Medulla oblongata (tissue), 1 donor: ENCODE data around the gene CD302.
"Not testable (repeated sequence)": the region's sequence is repeated elsewhere in the genome, so short reads cannot be mapped to it uniquely, and the experiment has no call there.

Source experiments
- DNase-seq: peaks from one replicate; pipeline ENCODE4 v3.0.0-alpha.2; 2015; ENCODE audit errors: extremely low spot score

CD302 gene

DNA sequence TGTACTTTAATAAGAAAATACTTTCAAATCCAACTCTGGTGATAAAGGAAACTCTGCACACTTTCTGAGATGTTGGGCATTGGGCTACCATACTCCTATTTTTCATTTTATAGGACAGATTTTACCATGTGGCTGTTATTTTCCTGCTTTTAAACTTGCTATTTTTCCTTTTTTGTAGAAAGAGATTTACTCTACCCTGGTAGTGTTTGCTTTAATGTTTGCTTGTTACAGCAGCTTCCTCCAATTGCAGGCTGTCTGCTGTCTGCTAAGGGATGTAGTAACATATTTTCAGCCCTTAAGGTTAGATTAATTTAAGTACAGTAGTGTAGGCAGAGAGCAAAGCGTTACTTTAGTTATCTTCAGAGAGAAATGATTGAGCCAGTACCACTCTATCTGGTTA, 47.1 kb downstream of the CD302 start:
- DNase-seq: no peak

DNA sequence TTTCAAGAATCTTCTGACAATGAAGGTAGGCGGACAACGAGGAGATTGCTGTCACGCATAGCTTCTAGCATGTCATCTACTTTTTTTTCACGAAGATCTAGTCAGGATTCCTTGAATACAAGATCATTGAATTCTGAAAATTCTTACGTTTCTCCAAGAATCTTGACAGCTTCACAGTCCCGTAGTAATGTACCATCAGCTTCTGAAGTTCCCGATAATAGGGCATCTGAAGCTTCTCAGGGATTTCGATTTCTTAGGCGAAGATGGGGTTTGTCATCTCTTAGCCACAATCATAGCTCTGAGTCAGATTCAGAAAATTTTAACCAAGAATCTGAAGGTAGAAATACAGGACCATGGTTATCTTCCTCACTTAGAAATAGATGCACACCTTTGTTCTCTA, 49.9 kb downstream of the CD302 start:
- DNase-seq: no peak

DNA sequence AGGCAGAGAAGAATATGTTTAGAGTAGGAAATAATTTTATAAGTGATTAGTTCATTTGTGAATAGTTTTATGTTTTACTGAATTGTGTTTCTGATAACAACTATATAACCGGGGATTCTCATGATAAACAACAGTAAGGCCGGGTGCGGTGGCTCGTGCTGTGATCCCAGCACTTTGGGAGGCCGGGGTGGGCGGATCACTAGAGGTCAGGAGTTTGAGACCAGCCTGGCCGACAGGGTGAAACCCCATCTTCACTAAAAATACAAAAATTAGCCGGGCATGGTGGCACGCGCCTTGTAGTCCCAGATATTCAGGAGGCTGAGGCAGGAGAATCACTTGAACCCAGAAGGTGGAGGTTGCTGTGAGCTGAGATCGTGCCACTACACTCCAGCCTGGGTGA, 52.8 kb downstream of the CD302 start:
- DNase-seq: not testable (repeated sequence)

DNA sequence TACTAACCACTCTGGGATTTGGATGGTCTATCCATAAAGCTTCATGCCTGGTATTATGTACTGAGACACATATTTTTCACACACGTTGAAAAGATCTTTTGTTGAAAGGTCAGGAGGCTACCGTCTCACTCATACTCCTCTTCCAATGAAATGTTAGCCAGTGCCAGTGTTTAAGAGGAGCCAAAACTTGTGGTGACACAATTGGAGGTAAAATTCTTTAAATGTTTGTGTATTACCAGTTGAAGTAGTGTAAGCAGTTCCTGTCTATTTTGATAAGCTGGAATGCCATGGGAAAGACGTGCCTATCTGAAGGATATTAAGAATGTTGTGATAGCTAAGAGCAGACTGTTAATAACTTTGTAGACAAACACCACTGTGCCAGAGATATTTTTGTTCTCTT, 53.6 kb downstream of the CD302 start:
- DNase-seq: no peak

DNA sequence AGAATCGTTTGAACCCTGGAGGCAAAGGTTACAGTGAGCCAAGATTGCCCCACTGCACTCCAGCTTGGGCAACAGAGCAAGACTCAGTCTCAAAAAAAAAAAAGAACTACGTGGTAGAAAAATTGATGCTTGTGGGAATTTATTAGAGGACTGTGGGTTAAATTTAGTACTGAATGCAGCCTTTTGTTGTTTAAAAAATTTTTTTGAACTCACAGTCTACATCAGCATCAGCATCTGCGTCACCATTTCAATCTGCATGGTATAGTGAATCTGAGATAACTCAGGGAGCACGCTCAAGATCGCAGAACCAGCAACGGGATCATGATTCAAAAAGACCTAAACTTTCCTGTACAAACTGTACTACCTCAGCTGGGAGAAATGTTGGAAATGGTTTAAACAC, 55.2 kb downstream of the CD302 start:
- DNase-seq: no peak

DNA sequence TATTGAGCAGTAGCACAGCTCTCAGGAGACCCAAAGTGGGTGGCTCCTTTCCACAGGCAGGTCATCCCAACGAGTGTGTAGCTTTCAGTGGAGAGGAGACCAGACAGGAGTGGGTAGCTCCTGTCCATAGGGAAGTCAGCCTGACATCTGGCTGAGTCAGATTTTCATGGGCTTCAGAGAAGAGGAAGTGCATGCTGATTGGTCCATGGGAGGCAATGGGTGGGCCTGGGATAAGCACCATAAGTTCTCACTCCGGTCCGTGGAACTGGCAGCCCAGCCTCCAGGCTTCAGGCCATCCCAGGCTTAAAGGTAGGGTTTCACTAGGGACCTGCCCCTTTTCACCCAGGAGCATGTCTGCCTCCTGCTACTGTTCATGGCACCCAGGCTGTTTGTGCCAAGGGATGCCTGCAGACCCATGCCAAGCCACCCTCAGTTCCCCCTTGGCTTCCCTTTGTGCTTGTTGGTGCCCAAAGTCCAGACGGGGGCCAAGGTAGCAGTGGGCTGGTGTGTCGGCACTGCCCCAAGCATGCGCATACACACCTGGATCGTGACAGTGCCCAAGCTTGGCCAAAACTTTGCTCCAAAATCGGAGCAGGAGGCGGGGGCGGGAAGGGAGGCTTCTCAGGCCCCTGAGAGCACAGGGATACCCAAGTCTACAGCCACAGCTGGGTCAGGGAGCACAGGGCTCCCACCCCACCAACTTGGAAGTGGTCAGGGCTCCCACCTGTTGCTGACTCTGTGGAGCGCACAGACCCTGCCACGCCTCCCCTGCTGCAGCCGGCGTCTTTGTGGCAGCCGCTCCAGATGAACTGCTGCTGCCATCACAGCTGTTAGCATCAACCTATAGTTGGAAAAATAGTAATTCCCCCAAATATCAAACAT, 59.3 kb downstream of the CD302 start:
- no peak for DNase-seq

DNA sequence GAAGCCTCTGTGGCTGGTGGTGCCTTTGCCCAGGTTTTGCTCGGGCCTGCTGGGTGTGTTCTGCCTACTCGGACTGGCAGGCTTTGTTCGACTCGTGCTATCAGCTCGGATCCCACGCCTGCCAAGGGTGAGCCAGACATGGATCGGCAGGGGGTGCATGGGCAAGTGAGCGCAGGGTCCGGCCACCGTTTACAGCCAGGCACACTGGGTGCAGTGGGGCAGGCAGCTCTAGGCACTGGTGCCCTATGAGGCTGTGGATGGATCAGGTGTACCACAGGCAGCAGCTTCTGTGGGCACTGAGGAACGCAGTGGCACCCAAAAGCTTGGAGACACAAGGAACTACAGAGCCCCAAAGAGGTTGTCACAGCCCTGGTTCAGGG, 60.1 kb downstream of the CD302 start:
- no peak for DNase-seq

DNA sequence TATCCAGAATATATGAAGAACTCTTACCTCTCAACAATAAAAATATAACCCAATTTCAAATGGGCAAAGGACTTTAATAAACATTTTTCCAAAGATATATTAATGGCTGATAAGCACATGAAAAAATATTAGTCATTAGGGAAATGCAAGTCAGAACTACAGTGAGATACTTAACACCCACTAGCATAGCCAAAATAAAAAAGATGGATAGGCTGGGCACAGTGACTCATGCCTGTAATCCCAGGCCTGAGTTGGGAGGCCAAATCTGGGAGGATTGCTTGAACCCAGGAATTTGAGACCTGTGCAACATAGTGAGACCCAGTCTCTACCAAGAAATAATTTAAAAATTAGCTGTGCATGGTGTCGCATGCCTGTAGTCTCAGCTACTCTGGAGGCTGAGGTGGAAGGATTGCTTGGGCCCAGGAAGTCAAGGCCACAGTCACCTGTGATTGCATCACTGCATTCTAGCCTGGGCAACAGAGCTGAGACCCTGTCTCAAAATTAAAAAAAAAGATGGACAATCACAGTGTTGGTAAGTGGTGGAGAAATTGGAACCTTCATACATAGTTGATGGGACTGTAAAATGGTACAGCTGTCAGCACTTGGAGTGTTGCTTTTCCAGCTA, 60.6 kb downstream of the CD302 start:
- no peak for DNase-seq

DNA sequence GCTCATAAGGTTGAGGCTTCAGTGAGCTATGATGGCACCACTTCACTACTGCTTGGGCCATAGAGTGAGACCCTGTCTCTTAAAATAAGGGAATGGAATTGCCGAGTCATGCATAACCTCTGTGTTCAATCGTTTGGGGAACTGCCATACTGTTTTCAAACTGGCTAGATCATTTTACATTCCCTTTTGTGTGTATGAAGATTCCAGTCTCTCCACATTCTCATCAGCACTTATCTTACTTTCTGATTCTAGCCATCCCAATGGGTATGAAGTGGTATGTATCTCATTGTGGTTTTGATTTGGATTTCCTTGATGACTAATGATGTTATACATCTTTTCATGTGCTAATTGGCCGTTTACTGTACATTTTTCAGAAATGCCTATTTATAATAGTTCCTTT, 62.0 kb downstream of the CD302 start:
- no peak for DNase-seq

DNA sequence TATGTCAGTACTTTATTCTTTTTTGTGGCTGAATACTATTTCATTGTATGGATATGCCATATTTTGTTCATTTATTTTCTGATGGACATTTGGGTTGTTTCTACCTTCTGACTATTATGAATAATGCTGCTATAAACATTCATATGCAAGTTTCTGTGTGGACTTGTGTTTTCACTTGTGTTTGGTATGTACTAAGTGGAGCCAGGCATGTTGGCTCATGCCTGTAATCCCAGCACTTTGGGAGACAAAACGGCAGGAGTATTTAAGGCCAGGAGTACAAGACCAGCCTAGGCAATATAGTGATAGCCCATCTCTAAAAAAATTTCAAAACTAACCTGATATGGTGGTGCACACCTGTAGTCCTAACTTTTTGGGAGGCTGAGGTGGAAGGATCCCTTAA, 62.4 kb downstream of the CD302 start:
- DNase-seq: no peak

DNA sequence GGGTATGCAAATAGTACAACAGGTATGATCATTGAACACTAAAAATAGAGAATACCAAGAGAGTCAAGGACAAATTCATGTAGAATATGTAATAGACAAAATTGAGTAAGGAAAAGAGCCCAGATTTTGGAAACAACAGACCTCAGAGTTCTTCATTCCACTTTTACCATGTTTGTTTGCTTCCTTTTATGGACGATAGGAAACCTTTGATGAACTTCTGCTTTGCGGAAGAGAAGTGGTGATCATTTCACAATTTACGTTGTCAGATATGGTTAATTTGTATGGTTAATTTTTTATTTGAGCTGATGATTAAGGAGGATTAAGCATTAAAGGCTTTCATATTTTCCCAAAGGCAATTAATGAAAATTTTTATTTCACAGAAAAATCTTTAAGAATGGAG, 69.4 kb downstream of the CD302 start:
- DNase-seq: no peak

DNA sequence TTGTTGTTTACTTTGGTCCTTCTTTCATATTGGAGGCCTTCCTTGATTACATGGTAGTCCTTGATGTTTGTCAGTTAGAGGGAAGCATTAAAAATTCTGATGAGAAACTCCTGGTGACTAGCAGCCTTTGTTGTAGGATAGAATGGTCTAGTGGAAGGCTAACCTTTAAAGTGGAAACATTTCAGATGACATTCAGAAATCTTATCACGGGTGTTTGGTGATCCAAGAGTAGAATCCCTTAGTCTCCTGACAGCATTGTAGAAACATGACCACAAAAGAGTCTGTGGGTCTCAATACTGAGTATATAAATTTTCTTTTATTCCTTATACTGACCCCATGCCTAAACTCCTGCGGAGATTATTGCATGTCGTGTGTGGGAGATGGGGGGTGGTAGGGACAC, 72.3 kb downstream of the CD302 start:
- no peak for DNase-seq

DNA sequence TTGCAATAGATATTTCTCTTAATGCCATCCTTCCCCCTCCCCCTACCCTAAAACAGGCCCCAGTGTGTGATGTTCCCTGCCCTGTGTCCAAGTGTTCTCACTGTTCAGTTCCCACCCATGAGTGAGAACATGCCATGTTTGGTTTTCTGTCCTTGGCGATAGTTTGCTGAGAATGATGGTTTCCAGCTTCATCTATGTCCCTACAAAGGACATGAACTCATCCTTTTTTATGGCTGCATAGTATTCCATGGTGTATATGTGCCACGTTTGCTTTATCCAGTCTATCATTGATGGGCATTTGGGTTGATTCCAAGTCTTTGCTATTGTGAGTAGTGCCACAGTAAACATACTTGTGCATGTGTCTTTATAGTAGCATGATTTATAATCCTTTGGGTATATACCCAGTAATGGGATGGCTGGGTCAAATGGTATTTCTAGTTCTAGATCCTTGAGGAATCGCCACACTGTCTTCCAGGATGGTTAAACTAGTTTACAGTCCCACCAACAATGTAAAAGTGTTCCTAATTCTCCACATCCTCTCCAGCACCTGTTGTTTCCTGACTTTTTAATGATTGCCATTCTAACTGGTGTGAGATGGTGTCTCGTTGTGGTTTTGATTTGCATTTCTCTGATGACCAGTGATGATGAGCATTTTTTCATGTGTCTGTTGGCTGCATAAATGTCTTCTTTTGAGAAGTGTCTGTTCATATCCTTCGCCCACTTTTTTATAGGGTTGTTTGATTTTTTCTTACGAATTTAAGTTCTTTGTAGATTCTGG, 73.0 kb downstream of the CD302 start:
- not testable (repeated sequence) for DNase-seq

DNA sequence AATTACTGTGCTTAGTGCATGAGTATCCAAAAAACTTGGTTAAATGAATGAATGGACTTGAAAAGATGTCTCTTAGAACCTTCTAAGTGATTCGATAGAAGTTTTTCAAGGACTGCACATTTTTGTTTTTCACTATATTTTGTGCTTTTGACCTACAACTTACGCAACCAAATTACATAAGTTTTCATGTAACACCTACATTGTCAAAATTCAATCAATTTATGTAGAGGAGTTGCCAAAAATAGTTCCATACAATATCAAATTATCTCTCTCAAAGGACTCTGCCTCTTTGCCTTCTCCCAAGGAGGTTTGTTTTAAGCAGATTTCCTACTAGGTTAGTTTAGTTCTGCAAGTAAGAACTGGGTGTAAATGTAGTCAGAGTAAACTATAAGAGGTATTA, 75.4 kb downstream of the CD302 start:
- no peak for DNase-seq

DNA sequence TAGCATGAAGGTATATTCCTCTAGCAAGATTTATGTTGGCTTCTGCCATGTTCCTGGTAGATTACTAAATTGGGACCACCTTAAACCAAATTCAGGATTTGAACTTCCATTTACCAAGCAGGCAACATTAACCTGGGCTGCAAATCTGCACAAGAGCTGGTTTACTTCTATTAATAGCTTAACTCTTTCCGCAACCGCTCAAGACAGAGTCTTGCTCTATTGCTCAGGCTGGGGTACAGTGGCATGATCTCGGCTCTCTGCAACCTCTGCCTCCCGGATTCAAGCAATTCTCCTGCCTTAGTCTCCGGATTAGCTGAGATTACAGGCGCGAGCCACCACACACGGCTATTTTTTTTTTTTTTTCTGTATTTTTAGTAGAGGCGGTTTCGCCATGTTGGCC, 77.3 kb downstream of the CD302 start:
- no peak for DNase-seq
